NCI-H526 treated with DMSO at 0.1 percent for 48 hours (cell line): ENCODE data around the gene CCDC171.

Experiments
- DNase-seq: peaks from one replicate; lab custom pipeline; 2025; lab: John Stamatoyannopoulos, UW

Gene CCDC171

GRCh38 chr9:16001856-16002255 lies 449.0 kb downstream of the CCDC171 start:
- no peak for DNase-seq

- DNase-seq = no peak
These were observed 450.0 kb downstream of the CCDC171 start for GRCh38 chr9:16002816-16003215.

GRCh38 chr9:16003785-16004184 lies 450.9 kb downstream of the CCDC171 start:
- no peak for DNase-seq

- DNase-seq = no peak
These were observed 451.8 kb downstream of the CCDC171 start for GRCh38 chr9:16004613-16005012.

GRCh38 chr9:16010221-16010620 lies 457.4 kb downstream of the CCDC171 start:
- DNase-seq = no peak

GRCh38 chr9:16012621-16013020 lies 459.8 kb downstream of the CCDC171 start:
- DNase-seq = no peak

GRCh38 chr9:16013366-16013765 lies 460.5 kb downstream of the CCDC171 start:
- DNase-seq = no peak

GRCh38 chr9:16013826-16014225 lies 461.0 kb downstream of the CCDC171 start:
- no peak for DNase-seq

GRCh38 chr9:16022228-16022627 lies 469.4 kb downstream of the CCDC171 start:
- DNase-seq = no peak

- no peak for DNase-seq
These were observed 470.6 kb downstream of the CCDC171 start for GRCh38 chr9:16023446-16023845.
